CD4-positive, alpha-beta T cell (primary cell): Measurements from ENCODE around the gene PNKD. TPM values are rescaled to one million over a fixed set of nuclear protein-coding genes. Genes with fewer than 3 reads are reported as not detected.
"Not testable (repeated sequence)": the region's sequence is repeated elsewhere in the genome, so short reads cannot be mapped to it uniquely, and the experiment has no call there.

Experiments used
- ATAC-seq: fragments of 200-7000 bp; cut with Tn5 transposase; one replicate; pipeline ENCODE4 v1.10.0; 2022; ENCODE audit warnings: mild to moderate bottlenecking; ENCODE audit not compliant: poor library complexity
- CTCF ChIA-PET: fragments of 350-600 bp; sonication (Branson Sonifier 250); formaldehyde crosslinking; loops from one replicate; lab custom pipeline; 2021; ENCODE audit warnings: antibody characterized with exemption, inconsistent platforms; lab: Charles Lee
- POLR2A ChIA-PET: fragments of 350-600 bp; sonication (Branson Sonifier 250); formaldehyde crosslinking; loops from one replicate; lab custom pipeline; 2021; ENCODE audit warnings: antibody characterized with exemption, inconsistent platforms; lab: Charles Lee
- DNase-seq, 14 experiments: peaks; one replicate each; pipeline ENCODE4 v3.0.0-alpha.2; 2013 to 2020; ENCODE audit warnings: mixed read lengths in 2 of 14
- H3K27ac ChIP-seq, 2 donors: one replicate each; pipeline versions ENCODE4 v1.5.1 to v1.7.0; 2013; ENCODE audit warnings: low read length in 2 of 2, low read depth in 1 of 2, mild to moderate bottlenecking in 1 of 2
- H3K27me3 ChIP-seq, 2 experiments: 1 replicate in 1 of 2; 2 replicates in 1 of 2; pipeline versions ENCODE4 v1.6.1 to v1.7.0; 2013; ENCODE audit warnings: low read length in 2 of 2, control low read depth in 1 of 2, mild to moderate bottlenecking in 1 of 2, moderate library complexity in 1 of 2; ENCODE audit not compliant: insufficient read depth in 2 of 2, control insufficient read depth in 1 of 2
- H3K36me3 ChIP-seq: one replicate; pipeline ENCODE4 v1.6.1; 2013; ENCODE audit warnings: low read length, control low read depth; ENCODE audit not compliant: insufficient read depth
- H3K4me1 ChIP-seq: one replicate; pipeline ENCODE4 v1.6.1; 2013; ENCODE audit warnings: low read length, control low read depth; ENCODE audit not compliant: insufficient read depth
- H3K4me3 ChIP-seq: one replicate; pipeline ENCODE4 v1.5.1; 2013; ENCODE audit warnings: mild to moderate bottlenecking, low read length, moderate library complexity
- H3K9me3 ChIP-seq, 2 experiments: 1 replicate in 1 of 2; 2 replicates in 1 of 2; pipeline versions ENCODE4 v1.6.1 to v1.7.0; 2013; ENCODE audit warnings: low read length in 2 of 2, mild to moderate bottlenecking in 2 of 2, control low read depth in 1 of 2, moderate library complexity in 1 of 2; ENCODE audit not compliant: control insufficient read depth in 1 of 2, insufficient read depth in 1 of 2
- H3K27ac Mint-ChIP-seq: one replicate; pipeline ENCODE4 v1.8.0; 2020; ENCODE audit warnings: mixed read lengths
- H3K27me3 Mint-ChIP-seq: one replicate; pipeline ENCODE4 v1.8.0; 2021; ENCODE audit warnings: mixed read lengths
- H3K36me3 Mint-ChIP-seq: one replicate; pipeline ENCODE4 v1.8.0; 2021; ENCODE audit warnings: low read depth, mixed read lengths
- H3K4me1 Mint-ChIP-seq: one replicate; pipeline ENCODE4 v1.8.0; 2021; ENCODE audit warnings: low read depth, mixed read lengths
- H3K4me3 Mint-ChIP-seq: one replicate; pipeline ENCODE4 v1.8.0; 2020; ENCODE audit warnings: mild to moderate bottlenecking, mixed read lengths
- H3K9me3 Mint-ChIP-seq: one replicate; pipeline ENCODE4 v1.8.0; 2020; ENCODE audit warnings: mixed read lengths
- intact Hi-C, 2 experiments: fragments of 100-400 bp; cut with DNase I in 1 of 2; cut with micrococcal nuclease in 1 of 2; formaldehyde crosslinking; loops; one replicate each; pipeline versions ENCODE4 v1.15.1 to v1.9.0; 2023 to 2025; cut with DNase I, micrococcal nuclease
- total RNA-seq, 174 experiments: library from RNA in 2 of 174; stranded (reverse) in 2 of 174; gene quantifications; one replicate each; pipeline ENCODE4 v1.2.3 and lab custom pipeline; 2021 to 2026
- TF ChIP-seq, protein P1 (sequence below): fragments of 200-600 bp; IDR thresholded peaks from one replicate; pipeline ENCODE4 v1.8.0; 2022; ENCODE audit warnings: antibody characterized with exemption, mild to moderate bottlenecking

PNKD gene
- total RNA-seq, 2 experiments from 2014 or later: 9.2 to 10.6 TPM

- ChIA-PET CTCF (interaction anchor here (1.2 to 1.4 kb wide), 2 partner anchors 14 to 50 kb away, joined by 3 to 7 read pairs; partner anchors contain the start of genes CATIP and TMBIM1), POLR2A (interaction anchor here (0.6 to 1.2 kb wide), 2 partner anchors 15 to 90 kb away, joined by 3 read pairs; no protein-coding TSS in a partner anchor)
- Mint-ChIP-seq H3K27me3 (no peaks in the 10 kb centered on the region), H3K4me3 (no peak overlapping the region), H3K27ac (no peak overlapping the region), H3K4me1 (peaks cover 11% of the 10 kb centered on the region), H3K36me3 (no peaks in the 10 kb centered on the region), H3K9me3 (no peaks in the 10 kb centered on the region)
- Histone ChIP-seq H3K27ac (no peak overlapping the region), H3K27me3 (no peaks in the 10 kb centered on the region), H3K4me3 (no peak overlapping the region), H3K36me3 (no peaks in the 10 kb centered on the region), H3K4me1 (peaks cover 4% of the 10 kb centered on the region), H3K9me3 (no peaks in the 10 kb centered on the region)
- intact Hi-C loops: no loop called here
- ATAC-seq (no peak), DNase-seq (no peak)
- TF ChIP-seq, protein P1, sequence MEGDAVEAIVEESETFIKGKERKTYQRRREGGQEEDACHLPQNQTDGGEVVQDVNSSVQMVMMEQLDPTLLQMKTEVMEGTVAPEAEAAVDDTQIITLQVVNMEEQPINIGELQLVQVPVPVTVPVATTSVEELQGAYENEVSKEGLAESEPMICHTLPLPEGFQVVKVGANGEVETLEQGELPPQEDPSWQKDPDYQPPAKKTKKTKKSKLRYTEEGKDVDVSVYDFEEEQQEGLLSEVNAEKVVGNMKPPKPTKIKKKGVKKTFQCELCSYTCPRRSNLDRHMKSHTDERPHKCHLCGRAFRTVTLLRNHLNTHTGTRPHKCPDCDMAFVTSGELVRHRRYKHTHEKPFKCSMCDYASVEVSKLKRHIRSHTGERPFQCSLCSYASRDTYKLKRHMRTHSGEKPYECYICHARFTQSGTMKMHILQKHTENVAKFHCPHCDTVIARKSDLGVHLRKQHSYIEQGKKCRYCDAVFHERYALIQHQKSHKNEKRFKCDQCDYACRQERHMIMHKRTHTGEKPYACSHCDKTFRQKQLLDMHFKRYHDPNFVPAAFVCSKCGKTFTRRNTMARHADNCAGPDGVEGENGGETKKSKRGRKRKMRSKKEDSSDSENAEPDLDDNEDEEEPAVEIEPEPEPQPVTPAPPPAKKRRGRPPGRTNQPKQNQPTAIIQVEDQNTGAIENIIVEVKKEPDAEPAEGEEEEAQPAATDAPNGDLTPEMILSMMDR: no peak
Observed at GRCh38 chr2:218306184-218306920, 36.0 kb downstream of the PNKD start.

GRCh38 chr2:218307415-218308090 lies 37.2 kb downstream of the PNKD start:
- H3K4me3 Mint-ChIP-seq: no peak overlapping the region
- no peak for ATAC-seq
- no peak for DNase-seq
- Histone ChIP-seq H3K27ac (no peak overlapping the region), H3K4me3 (no peak overlapping the region), H3K4me1 (no peaks in the 10 kb centered on the region), H3K9me3 (no peaks in the 10 kb centered on the region), H3K36me3 (no peaks in the 10 kb centered on the region), H3K27me3 (no peaks in the 10 kb centered on the region)
- intact Hi-C loops: no loop called here
- TF ChIP-seq, protein P1: no peak
- POLR2A ChIA-PET: interaction anchor here (0.7 to 1.3 kb wide), 4 partner anchors 9 to 99 kb away, joined by 3 read pairs; no protein-coding TSS in a partner anchor
- CTCF ChIA-PET: interaction anchor here (1.4 kb wide), 1 partner anchor 15 kb away, joined by 7 read pairs; the partner anchor contains the start of gene TMBIM1
- no peaks in the 10 kb centered on the region for H3K36me3 Mint-ChIP-seq
- no peaks in the 10 kb centered on the region for H3K9me3 Mint-ChIP-seq
- no peak overlapping the region for H3K27ac Mint-ChIP-seq
- no peaks in the 10 kb centered on the region for H3K27me3 Mint-ChIP-seq
- H3K4me1 Mint-ChIP-seq: peaks cover 12% of the 10 kb centered on the region

- Histone ChIP-seq H3K9me3 (no peaks in the 10 kb centered on the region), H3K36me3 (no peaks in the 10 kb centered on the region), H3K27ac (no peak overlapping the region), H3K4me3 (no peak overlapping the region), H3K27me3 (no peaks in the 10 kb centered on the region), H3K4me1 (peaks cover 7% of the 10 kb centered on the region)
- no peaks in the 10 kb centered on the region for H3K36me3 Mint-ChIP-seq
- no peaks in the 10 kb centered on the region for H3K27me3 Mint-ChIP-seq
- intact Hi-C loops: no loop called here
- peaks cover 19% of the 10 kb centered on the region for H3K4me1 Mint-ChIP-seq
- ATAC-seq: no peak
- CTCF ChIA-PET: no interaction called here
- TF ChIP-seq, protein P1: no peak
- no peaks in the 10 kb centered on the region for H3K9me3 Mint-ChIP-seq
- H3K27ac Mint-ChIP-seq: no peak overlapping the region
- no peak overlapping the region for H3K4me3 Mint-ChIP-seq
- POLR2A ChIA-PET: no interaction called here
- DNase-seq: no peak
Observed at GRCh38 chr2:218310853-218311540, 40.7 kb downstream of the PNKD start.

GRCh38 chr2:218311541-218312266 lies 41.4 kb downstream of the PNKD start:
- POLR2A ChIA-PET, H3K27me3 Mint-ChIP-seq, intact Hi-C loops, H3K27me3 ChIP-seq, H3K36me3 ChIP-seq, CTCF ChIA-PET, H3K36me3 Mint-ChIP-seq, H3K4me3 ChIP-seq, H3K9me3 Mint-ChIP-seq, ATAC-seq, H3K27ac ChIP-seq, DNase-seq, H3K9me3 ChIP-seq, H3K4me3 Mint-ChIP-seq: not testable (repeated sequence)
- peaks cover 14% of the 10 kb centered on the region for H3K4me1 ChIP-seq
- Mint-ChIP-seq H3K27ac (peak overlapping the region; percentile 73), H3K4me1 (peaks cover 26% of the 10 kb centered on the region)
